Lung (tissue), 12 donors: Measurements from ENCODE around the gene CD69. TPM values are rescaled to one million over a fixed set of nuclear protein-coding genes. Genes with fewer than 3 reads are reported as not detected.
"Not testable (repeated sequence)": the region's sequence is repeated elsewhere in the genome, so short reads cannot be mapped to it uniquely, and the experiment has no call there.

Source experiments
- ATAC-seq: fragments of 200-7000 bp; cut with Tn5 transposase; one replicate; pipeline ENCODE4 v1.9.1; 2020; ENCODE audit warnings: moderate number of reproducible peaks; ENCODE audit not compliant: insufficient read depth, low FRiP score
- DNase-seq, 3 donors: peaks; one replicate each; pipeline ENCODE4 v3.0.0-alpha.2; 2013 to 2017
- H3K27ac ChIP-seq, 2 donors: one replicate each; pipeline ENCODE4 v1.5.1; 2013; ENCODE audit warnings: mild to moderate bottlenecking in 2 of 2, moderate library complexity in 2 of 2, control low read depth in 1 of 2, inconsistent platforms in 1 of 2, low read depth in 1 of 2, low read length in 1 of 2
- H3K27me3 ChIP-seq, 3 donors: one replicate each; pipeline ENCODE4 v1.5.1; 2013; ENCODE audit warnings: low read length in 2 of 3; ENCODE audit not compliant: control insufficient read depth in 3 of 3, insufficient read depth in 3 of 3
- H3K36me3 ChIP-seq, 4 donors: one replicate each; pipeline ENCODE4 v1.5.1; 2013; ENCODE audit warnings: low read length in 4 of 4, mild to moderate bottlenecking in 1 of 4, moderate library complexity in 1 of 4; ENCODE audit not compliant: control insufficient read depth in 4 of 4, insufficient read depth in 4 of 4
- H3K4me1 ChIP-seq, 5 donors: one replicate each; pipeline ENCODE4 v1.5.1; 2013; ENCODE audit warnings: low read length in 5 of 5, mild to moderate bottlenecking in 2 of 5, moderate library complexity in 1 of 5; ENCODE audit not compliant: control insufficient read depth in 5 of 5, insufficient read depth in 5 of 5
- H3K4me3 ChIP-seq: one replicate; pipeline ENCODE4 v1.5.1; 2013; ENCODE audit warnings: mild to moderate bottlenecking, control low read depth, moderate library complexity
- H3K9ac ChIP-seq, 2 donors: one replicate each; pipeline ENCODE4 v1.5.1; 2013; ENCODE audit warnings: low read length in 2 of 2, control low read depth in 1 of 2; ENCODE audit not compliant: insufficient read depth in 1 of 2
- H3K9me3 ChIP-seq, 4 donors: one replicate each; pipeline ENCODE4 v1.5.1; 2013; ENCODE audit warnings: low read length in 3 of 4, mild to moderate bottlenecking in 1 of 4, moderate library complexity in 1 of 4; ENCODE audit not compliant: control insufficient read depth in 4 of 4, insufficient read depth in 3 of 4
- WGBS, 2 donors: extraction: QIAGEN DNeasy Blood & Tissue Kit; methylation state at CpG; one replicate each; pipeline ENCODE4 v1.1.7; 2013; 5-methylcytosine and 5-hydroxymethylcytosine counted together
- polyA plus RNA-seq, 2 donors: library from polyadenylated mRNA; stranded (reverse); fragments of 200-250 nt; gene quantifications; one replicate each; pipeline ENCODE4 v1.2.1, GENCODE V29; 2013
- total RNA-seq, 2 donors: library from RNA; depleted of rRNA in 1 of 2; stranded (reverse); fragments of >200 nt in 1 of 2; gene quantifications; one replicate each; pipeline ENCODE4 v1.2.1, GENCODE V29; 2014 to 2021
- TF ChIP-seq, protein P1 (sequence below): IDR thresholded peaks from 2 replicates; pipeline ENCODE4 v1.5.1; 2012; ENCODE audit warnings: mild to moderate bottlenecking; ENCODE audit errors: control extremely low read depth, extremely low read depth
- donor health status: control.
- donor health status: control.
- donor health status: Bipolar disorder and iron deficiency.
- donor health status: healthy.
- donor health status: DM: yes; HTN: yes; CAD: no.

Gene CD69
- total and polyA plus RNA-seq, 4 donors, result 3.9 to 17.4 (median 9.7) TPM

DNA sequence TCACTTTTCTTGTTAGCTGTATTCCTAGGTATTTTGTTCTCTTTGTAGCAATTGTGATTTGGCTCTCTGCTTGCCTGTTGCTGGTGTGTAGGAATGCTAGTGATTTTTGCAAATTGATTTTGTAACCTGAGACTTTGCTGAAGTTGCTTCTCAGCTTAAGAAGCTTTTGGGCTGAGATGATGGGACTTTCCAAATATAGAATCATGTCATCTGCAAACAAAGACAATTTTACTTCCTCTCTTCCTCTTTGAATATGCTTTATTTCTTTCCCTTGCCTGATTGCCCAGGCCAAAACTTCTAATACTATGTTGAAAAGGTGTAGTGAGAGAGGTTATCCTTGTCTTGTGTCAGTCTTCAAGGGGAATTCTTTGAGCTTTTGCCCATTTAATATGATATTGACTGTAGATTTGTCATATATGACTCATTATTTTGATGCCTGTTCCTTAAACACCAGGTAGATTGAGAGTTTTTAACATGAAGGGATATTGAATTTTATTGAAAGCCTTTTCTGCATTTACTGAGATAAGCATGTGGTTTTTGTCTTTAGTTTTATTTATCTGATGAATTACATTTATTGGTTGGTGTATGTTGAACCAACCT, 54.5 kb downstream of the CD69 start:
- ATAC-seq (no peak), DNase-seq (no peak)
- Histone ChIP-seq H3K27ac (no peak overlapping the region), H3K4me3 (no peak overlapping the region), H3K9ac (no peak overlapping the region), H3K36me3 (no peaks in the 10 kb centered on the region), H3K4me1 (peaks cover 0 to 2% (median 0%) of the 10 kb centered on the region in 5 donors), H3K27me3 (no peaks in the 10 kb centered on the region), H3K9me3 (peaks cover 0 to 4% (median 0%) of the 10 kb centered on the region in 4 donors)
- TF ChIP-seq, protein P1, sequence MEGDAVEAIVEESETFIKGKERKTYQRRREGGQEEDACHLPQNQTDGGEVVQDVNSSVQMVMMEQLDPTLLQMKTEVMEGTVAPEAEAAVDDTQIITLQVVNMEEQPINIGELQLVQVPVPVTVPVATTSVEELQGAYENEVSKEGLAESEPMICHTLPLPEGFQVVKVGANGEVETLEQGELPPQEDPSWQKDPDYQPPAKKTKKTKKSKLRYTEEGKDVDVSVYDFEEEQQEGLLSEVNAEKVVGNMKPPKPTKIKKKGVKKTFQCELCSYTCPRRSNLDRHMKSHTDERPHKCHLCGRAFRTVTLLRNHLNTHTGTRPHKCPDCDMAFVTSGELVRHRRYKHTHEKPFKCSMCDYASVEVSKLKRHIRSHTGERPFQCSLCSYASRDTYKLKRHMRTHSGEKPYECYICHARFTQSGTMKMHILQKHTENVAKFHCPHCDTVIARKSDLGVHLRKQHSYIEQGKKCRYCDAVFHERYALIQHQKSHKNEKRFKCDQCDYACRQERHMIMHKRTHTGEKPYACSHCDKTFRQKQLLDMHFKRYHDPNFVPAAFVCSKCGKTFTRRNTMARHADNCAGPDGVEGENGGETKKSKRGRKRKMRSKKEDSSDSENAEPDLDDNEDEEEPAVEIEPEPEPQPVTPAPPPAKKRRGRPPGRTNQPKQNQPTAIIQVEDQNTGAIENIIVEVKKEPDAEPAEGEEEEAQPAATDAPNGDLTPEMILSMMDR, result no peak

DNA sequence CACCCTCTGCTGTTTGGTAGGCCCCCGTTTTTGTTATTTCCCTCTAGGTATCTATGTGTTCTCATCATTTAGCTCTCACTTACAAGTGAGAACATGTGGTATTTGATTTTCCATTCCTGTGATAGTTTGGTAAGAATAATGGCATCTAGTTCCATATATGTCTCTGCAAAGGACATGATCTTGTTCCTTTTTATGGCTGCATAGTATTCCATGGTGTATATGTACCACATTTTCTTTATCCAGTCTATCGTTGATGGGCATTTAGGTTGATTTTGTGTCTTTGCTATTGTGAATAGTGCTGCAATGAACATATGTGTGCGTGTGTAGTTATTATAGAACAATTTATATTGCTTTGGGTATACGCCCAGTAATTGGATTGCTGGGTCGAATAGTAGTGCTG, 56.1 kb downstream of the CD69 start:
- not testable (repeated sequence) for ATAC-seq, H3K9me3 ChIP-seq, H3K4me3 ChIP-seq, DNase-seq, H3K9ac ChIP-seq, H3K4me1 ChIP-seq, H3K27me3 ChIP-seq, H3K27ac ChIP-seq, H3K36me3 ChIP-seq
- 93 to 98% methylated on average over 5 of the region's 5 CpGs for WGBS, 2 donors

Other genes with a start within 250 kb of the CD69 start
- 1 to 10 TPM; 1.4 to 3.5 TPM for gene KLRB1, start 153.0 kb downstream of the CD69 start, total RNA-seq
- gene KLRB1, start 153.0 kb downstream of the CD69 start, polyA plus RNA-seq, result 1 to 10 TPM; 1.9 to 2.7 TPM
- 10 to 100 TPM; 11.6 to 30.5 TPM for gene CLEC2D, start 91.2 kb downstream of the CD69 start, total RNA-seq
- gene CLEC2D, start 91.2 kb downstream of the CD69 start, polyA plus RNA-seq, result 1 to 10 TPM; 4.4 to 6.4 TPM
- 1 to 10 TPM in 1 of 2 donors, under 1 TPM in 1; 0.74 to 2.1 TPM for gene CLECL1, start 27.8 kb downstream of the CD69 start, total RNA-seq
- gene CLECL1, start 27.8 kb downstream of the CD69 start, polyA plus RNA-seq, result 1 to 10 TPM in 1 of 2 donors, under 1 TPM in 1; 0.72 to 1.9 TPM
- gene KLRF1, start 66.6 kb upstream of the CD69 start, total RNA-seq, result 1 to 10 TPM; 1.1 to 2.2 TPM
- gene KLRF1, start 66.6 kb upstream of the CD69 start, polyA plus RNA-seq, result 1 to 10 TPM; 1.4 TPM
- gene CLEC2B, start 108.5 kb upstream of the CD69 start, total RNA-seq, result 10 to 100 TPM; 14.1 to 70.1 TPM
- 10 to 100 TPM; 17.0 to 19.0 TPM for gene CLEC2B, start 108.5 kb upstream of the CD69 start, polyA plus RNA-seq
- not detected for gene KLRF2, start 120.6 kb upstream of the CD69 start, total RNA-seq
- gene KLRF2, start 120.6 kb upstream of the CD69 start, polyA plus RNA-seq, result not detected
- gene CLEC2A, start 171.5 kb upstream of the CD69 start, total RNA-seq, result not detected
- not detected for gene CLEC2A, start 171.5 kb upstream of the CD69 start, polyA plus RNA-seq
- gene CLEC12A, start 210.5 kb upstream of the CD69 start, total RNA-seq, result 10 to 100 TPM; 13.8 to 15.0 TPM
- gene CLEC12A, start 210.5 kb upstream of the CD69 start, polyA plus RNA-seq, result 10 to 100 TPM; 19.2 to 21.9 TPM
- 1 to 10 TPM in 1 of 2 donors, not detected in 1; 2.2 TPM for gene CLEC1B, start 238.2 kb upstream of the CD69 start, total RNA-seq
- 1 to 10 TPM in 1 of 2 donors, under 1 TPM in 1; 0.57 to 1.5 TPM for gene CLEC1B, start 238.2 kb upstream of the CD69 start, polyA plus RNA-seq
- gene CLEC12B, start 249.7 kb upstream of the CD69 start, total RNA-seq, result 1 to 10 TPM; 2.6 to 3.2 TPM
- gene CLEC12B, start 249.7 kb upstream of the CD69 start, polyA plus RNA-seq, result 1 to 10 TPM in 1 of 2 donors, under 1 TPM in 1; 0.41 to 2.5 TPM